ENCODE measurements around the gene RELA.

GRCh38 chr11:65627202-65627601, 35.5 kb downstream of the RELA start:
- TF ChIP-seq REST (IDR thresholded peaks at IDR 0.05; ENCODE audit: low read depth) (no peak), CREB1 (IDR thresholded peaks at IDR 0.05; ENCODE audit: low read depth) (no peak), RAD21 (IDR thresholded peaks at IDR 0.05; ENCODE audit: low read depth) (no peak)

Data from Ishikawa (cell line).